Measurements from ENCODE around the gene ASPHD2. TPM values are rescaled to one million over a fixed set of nuclear protein-coding genes. Genes with fewer than 3 reads are reported as not detected.
A peak's percentile ranks its signal among the peaks of the same experiment; 100 is the strongest.

ASPHD2 gene
- total RNA-seq, 1 donor from 2014 or later, result 4.9 TPM

DNA sequence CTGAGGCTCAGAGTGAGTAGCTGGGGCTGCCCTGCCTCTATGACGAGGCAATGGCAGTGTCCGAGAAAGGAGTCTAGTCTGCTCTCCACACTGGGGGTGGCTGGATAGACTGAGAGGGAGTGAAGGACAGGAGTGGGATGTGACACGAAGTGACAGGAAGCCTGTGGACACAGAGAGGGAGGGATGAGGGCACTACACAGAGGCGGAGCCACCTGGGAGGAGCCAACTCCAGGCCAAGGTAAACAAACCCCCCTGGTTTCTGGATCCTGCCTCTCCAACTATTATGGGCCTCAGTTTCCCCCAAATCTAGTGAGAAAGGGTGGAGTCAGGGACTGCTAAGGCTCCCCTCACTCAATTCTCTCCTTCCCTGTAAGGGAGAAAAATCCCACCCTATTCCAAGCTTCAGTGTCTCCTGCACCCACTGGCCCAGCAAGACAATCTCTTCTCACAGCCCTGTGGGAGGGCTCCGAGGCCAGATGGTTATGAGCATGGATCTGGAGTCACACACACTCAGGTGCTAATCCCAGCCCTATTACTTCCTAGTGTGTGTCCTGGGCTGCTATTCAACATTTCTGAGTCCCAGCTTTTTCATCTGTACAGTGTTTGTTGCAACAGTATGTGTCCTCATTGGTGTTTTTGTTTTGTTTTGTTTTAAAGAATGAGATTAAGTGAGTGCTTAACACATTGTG, 24.9 kb downstream of the ASPHD2 start:
- TF ChIP-seq, protein P1, sequence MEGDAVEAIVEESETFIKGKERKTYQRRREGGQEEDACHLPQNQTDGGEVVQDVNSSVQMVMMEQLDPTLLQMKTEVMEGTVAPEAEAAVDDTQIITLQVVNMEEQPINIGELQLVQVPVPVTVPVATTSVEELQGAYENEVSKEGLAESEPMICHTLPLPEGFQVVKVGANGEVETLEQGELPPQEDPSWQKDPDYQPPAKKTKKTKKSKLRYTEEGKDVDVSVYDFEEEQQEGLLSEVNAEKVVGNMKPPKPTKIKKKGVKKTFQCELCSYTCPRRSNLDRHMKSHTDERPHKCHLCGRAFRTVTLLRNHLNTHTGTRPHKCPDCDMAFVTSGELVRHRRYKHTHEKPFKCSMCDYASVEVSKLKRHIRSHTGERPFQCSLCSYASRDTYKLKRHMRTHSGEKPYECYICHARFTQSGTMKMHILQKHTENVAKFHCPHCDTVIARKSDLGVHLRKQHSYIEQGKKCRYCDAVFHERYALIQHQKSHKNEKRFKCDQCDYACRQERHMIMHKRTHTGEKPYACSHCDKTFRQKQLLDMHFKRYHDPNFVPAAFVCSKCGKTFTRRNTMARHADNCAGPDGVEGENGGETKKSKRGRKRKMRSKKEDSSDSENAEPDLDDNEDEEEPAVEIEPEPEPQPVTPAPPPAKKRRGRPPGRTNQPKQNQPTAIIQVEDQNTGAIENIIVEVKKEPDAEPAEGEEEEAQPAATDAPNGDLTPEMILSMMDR (conservative IDR thresholded peaks at IDR 0.05), result no peak
- H3K36me3 Mint-ChIP-seq (ENCODE audit: low read depth), result peaks cover 11% of the 10 kb centered on the region
- H3K4me1 Mint-ChIP-seq, result no peaks in the 10 kb centered on the region
- H3K27me3 Mint-ChIP-seq (ENCODE audit: low read depth), result no peaks in the 10 kb centered on the region
- H3K27ac Mint-ChIP-seq (ENCODE audit: unreplicated experiment), result no peak overlapping the region
- no peaks in the 10 kb centered on the region for H3K9me3 Mint-ChIP-seq
- no peak overlapping the region for H3K4me3 Mint-ChIP-seq
- no peak for DNase-seq (ENCODE audit: low read depth, low spot score)

DNA sequence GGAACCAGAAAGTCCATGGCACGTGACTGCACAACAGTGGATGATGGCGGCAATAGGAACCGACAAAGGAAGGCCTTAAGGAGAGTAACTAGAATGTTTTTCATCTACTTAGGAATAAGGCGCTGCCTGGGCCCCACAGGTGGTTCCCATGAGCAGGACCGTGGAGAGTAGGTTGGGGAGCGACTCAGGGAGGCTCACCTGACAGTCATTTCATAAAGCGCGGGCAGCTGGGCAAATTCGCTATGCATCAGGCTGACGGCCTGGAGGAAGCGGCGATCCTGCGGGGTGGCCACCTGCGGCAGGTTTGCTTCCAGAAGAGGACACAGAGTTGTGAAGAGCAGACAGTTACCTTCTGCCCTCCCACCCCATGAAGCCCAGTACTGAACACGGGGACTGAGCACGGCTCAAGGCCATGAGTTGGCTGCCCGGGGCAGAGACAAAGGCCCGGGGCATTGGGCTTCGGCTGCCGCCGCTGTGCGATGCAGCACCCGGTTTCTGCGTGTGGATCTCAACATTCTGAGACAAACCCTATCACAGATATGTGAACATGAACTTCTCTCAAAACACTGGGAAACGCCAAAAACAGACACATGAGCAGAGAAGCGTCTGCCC, 28.7 kb downstream of the ASPHD2 start:
- no peaks in the 10 kb centered on the region for H3K27me3 Mint-ChIP-seq (ENCODE audit: low read depth)
- H3K27ac Mint-ChIP-seq (ENCODE audit: unreplicated experiment), result no peak overlapping the region
- peaks cover 5% of the 10 kb centered on the region for H3K36me3 Mint-ChIP-seq (ENCODE audit: low read depth)
- H3K4me1 Mint-ChIP-seq, result peaks cover 12% of the 10 kb centered on the region
- DNase-seq (ENCODE audit: low read depth, low spot score), result no peak
- TF ChIP-seq, protein P1 (conservative IDR thresholded peaks at IDR 0.05), result no peak
- no peaks in the 10 kb centered on the region for H3K9me3 Mint-ChIP-seq
- no peak overlapping the region for H3K4me3 Mint-ChIP-seq

DNA sequence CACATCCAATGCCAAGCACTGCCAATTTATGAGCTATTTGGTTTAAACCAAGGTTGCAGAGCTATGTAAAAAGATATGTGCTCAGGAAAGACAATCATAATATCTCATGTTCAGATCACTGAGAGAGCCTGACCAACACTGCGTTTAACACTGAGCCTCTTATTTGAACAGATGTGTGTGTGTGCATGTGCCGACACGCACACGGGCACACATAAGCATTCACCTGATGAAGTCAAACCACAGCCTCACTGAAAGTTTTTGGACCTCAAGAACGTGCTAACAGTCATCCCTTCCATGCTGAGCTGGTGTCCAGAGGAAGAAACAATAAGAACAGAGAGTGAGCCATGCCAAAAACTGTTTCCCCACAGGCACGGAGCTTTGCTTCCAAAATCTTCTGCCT, 31.1 kb downstream of the ASPHD2 start:
- Mint-ChIP-seq H3K27me3 (ENCODE audit: low read depth) (no peaks in the 10 kb centered on the region), H3K4me1 (peaks cover 21% of the 10 kb centered on the region), H3K27ac (ENCODE audit: unreplicated experiment) (no peak overlapping the region), H3K4me3 (no peak overlapping the region), H3K9me3 (no peaks in the 10 kb centered on the region), H3K36me3 (ENCODE audit: low read depth) (peaks cover 8% of the 10 kb centered on the region)
- DNase-seq (ENCODE audit: low read depth, low spot score), result no peak
- TF ChIP-seq, protein P1 (conservative IDR thresholded peaks at IDR 0.05), result no peak

DNA sequence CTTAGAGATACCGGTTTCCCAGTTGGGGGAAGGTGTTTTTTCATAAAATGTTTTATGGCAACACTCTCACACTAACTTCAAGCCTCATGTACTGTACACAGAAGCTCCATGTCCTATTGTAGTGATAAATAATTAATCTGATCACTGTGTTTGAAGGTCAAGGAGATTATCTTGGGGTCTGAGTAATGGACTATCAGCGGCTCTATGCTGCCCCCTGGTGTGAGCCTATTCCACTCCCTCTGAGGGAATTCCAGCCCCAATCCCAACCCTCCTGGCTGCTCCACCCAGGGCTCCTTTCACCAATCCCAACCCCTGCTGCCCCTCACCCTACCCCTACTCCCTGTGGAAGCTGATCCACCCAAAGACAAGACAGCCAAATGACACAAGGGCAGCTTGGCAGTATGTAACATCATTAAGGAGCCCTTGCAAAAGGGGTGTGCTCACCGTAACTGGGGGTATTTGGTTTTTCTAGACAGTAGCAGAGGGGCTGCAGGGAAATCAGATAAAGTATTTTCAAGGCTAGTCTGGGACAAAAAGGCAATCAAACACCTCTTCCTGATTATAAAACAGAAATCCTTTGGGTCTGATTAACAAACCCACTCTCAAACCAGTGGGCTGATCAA, 32.2 kb downstream of the ASPHD2 start:
- TF ChIP-seq, protein P1 (conservative IDR thresholded peaks at IDR 0.05), result peak; percentile 84
- peak; percentile 80 for DNase-seq (ENCODE audit: low read depth, low spot score)
- peak overlapping the region; percentile 39 for H3K4me3 Mint-ChIP-seq
- H3K27me3 Mint-ChIP-seq (ENCODE audit: low read depth), result no peaks in the 10 kb centered on the region
- no peak overlapping the region for H3K27ac Mint-ChIP-seq (ENCODE audit: unreplicated experiment)
- peaks cover 7% of the 10 kb centered on the region for H3K36me3 Mint-ChIP-seq (ENCODE audit: low read depth)
- H3K9me3 Mint-ChIP-seq, result no peaks in the 10 kb centered on the region
- peaks cover 21% of the 10 kb centered on the region for H3K4me1 Mint-ChIP-seq

DNA sequence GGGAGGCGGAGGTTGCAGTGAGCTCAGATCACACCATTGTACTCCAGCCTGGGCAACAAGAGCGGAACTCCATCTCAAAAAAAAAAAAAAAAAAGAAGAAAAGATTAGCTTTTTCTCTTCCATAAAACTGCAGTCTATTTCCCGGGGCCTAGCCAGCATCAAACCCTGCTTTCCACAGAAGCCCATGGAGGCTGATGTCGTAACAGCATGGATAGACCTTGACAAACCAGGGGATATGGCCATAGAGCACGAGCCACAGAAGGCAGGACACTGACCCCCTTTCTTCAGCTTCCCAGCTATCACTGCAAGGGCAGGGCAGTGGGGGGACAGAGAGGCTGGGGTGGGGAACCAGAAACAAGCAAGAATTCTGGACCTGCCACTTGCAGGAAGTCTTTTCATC, 33.0 kb downstream of the ASPHD2 start:
- no peak for DNase-seq (ENCODE audit: low read depth, low spot score)
- TF ChIP-seq, protein P1 (conservative IDR thresholded peaks at IDR 0.05), result no peak
- H3K27me3 Mint-ChIP-seq (ENCODE audit: low read depth), result no peaks in the 10 kb centered on the region
- peaks cover 7% of the 10 kb centered on the region for H3K36me3 Mint-ChIP-seq (ENCODE audit: low read depth)
- H3K4me3 Mint-ChIP-seq, result no peak overlapping the region
- H3K27ac Mint-ChIP-seq (ENCODE audit: unreplicated experiment), result no peak overlapping the region
- H3K4me1 Mint-ChIP-seq, result peaks cover 21% of the 10 kb centered on the region
- H3K9me3 Mint-ChIP-seq, result no peaks in the 10 kb centered on the region
